Activated CD8-positive, alpha-beta T cell treated with anti-CD3 and anti-CD28 coated beads for 36 hours (primary cell): ENCODE data around the gene ARHGAP26. TPM values are rescaled to one million over a fixed set of nuclear protein-coding genes. Genes with fewer than 3 reads are reported as not detected.
A peak's percentile ranks its signal among the peaks of the same experiment; 100 is the strongest.
"Not testable (repeated sequence)": the region's sequence is repeated elsewhere in the genome, so short reads cannot be mapped to it uniquely, and the experiment has no call there.

ENCODE experiments used
- ATAC-seq: fragments of 200-7000 bp; cut with Tn5 transposase; one replicate; pipeline ENCODE4 v1.10.0; 2021; ENCODE audit warnings: mild to moderate bottlenecking, moderate library complexity
- CTCF ChIA-PET: fragments of 350-600 bp; sonication (Branson Sonifier 250); formaldehyde crosslinking; loops from one replicate; lab custom pipeline; 2021; ENCODE audit warnings: antibody characterized with exemption; lab: Charles Lee
- POLR2A ChIA-PET: fragments of 350-600 bp; sonication (Branson Sonifier 250); formaldehyde crosslinking; loops from one replicate; lab custom pipeline; 2021; ENCODE audit warnings: antibody characterized with exemption; lab: Charles Lee
- DNase-seq: peaks from one replicate; pipeline ENCODE4 v3.0.0-alpha.2; 2020
- H3K27ac Mint-ChIP-seq: one replicate; pipeline ENCODE4 v1.8.0; 2021; ENCODE audit warnings: mild to moderate bottlenecking, mixed read lengths
- H3K27me3 Mint-ChIP-seq: one replicate; pipeline ENCODE4 v1.8.0; 2021; ENCODE audit warnings: mixed read lengths
- H3K36me3 Mint-ChIP-seq: one replicate; pipeline ENCODE4 v1.8.0; 2021; ENCODE audit warnings: low read depth, mixed read lengths
- H3K4me1 Mint-ChIP-seq: one replicate; pipeline ENCODE4 v1.8.0; 2021; ENCODE audit warnings: low read depth, mixed read lengths
- H3K4me3 Mint-ChIP-seq: one replicate; pipeline ENCODE4 v1.8.0; 2021; ENCODE audit warnings: mild to moderate bottlenecking, moderate library complexity, mixed read lengths
- H3K9me3 Mint-ChIP-seq: one replicate; pipeline ENCODE4 v1.8.0; 2021; ENCODE audit warnings: mixed read lengths
- CTCF ChIP-seq: fragments of 200-600 bp; IDR thresholded peaks from one replicate; pipeline ENCODE4 v1.8.0; 2022; ENCODE audit warnings: antibody characterized with exemption, mild to moderate bottlenecking
- intact Hi-C: fragments of 100-400 bp; cut with micrococcal nuclease; formaldehyde crosslinking; loops from one replicate; pipeline ENCODE4 v1.10.0; 2022
- total RNA-seq, 2 experiments: library from RNA; stranded (reverse); gene quantifications; one replicate each; pipeline ENCODE4 v1.2.3, GENCODE V29; 2021

Gene ARHGAP26
- total RNA-seq, 2 experiments from 2014 or later, result 12.7 to 18.0 TPM

- intact Hi-C loops, H3K9me3 Mint-ChIP-seq, POLR2A ChIA-PET, H3K4me3 Mint-ChIP-seq, H3K36me3 Mint-ChIP-seq, H3K27ac Mint-ChIP-seq, ATAC-seq, H3K27me3 Mint-ChIP-seq: not testable (repeated sequence)
- CTCF ChIA-PET, result interaction anchor here (0.6 to 1.5 kb wide), 4 partner anchors 10 to 40 kb away, joined by 3 to 4 read pairs (median 4); no protein-coding TSS in a partner anchor
- peak; percentile 56 for DNase-seq
- TF ChIP-seq CTCF, result peak; percentile 53
- peaks cover 20% of the 10 kb centered on the region for H3K4me1 Mint-ChIP-seq
Measured at GRCh38 chr5:142965258-142966120, 195.3 kb downstream of the ARHGAP26 start.

- ChIA-PET CTCF (interaction anchor here (0.6 to 1.3 kb wide), 3 partner anchors 10 to 40 kb away, joined by 3 to 4 read pairs (median 3); no protein-coding TSS in a partner anchor), POLR2A (no interaction called here)
- Mint-ChIP-seq H3K36me3 (peaks cover 8% of the 10 kb centered on the region), H3K4me3 (no peak overlapping the region), H3K9me3 (peaks cover 2% of the 10 kb centered on the region), H3K4me1 (peaks cover 26% of the 10 kb centered on the region), H3K27ac (no peak overlapping the region), H3K27me3 (no peaks in the 10 kb centered on the region)
- intact Hi-C loops, result no loop called here
- DNase-seq (no peak), ATAC-seq (no peak)
- TF ChIP-seq CTCF, result no peak
Measured at GRCh38 chr5:142966121-142966420, 195.9 kb downstream of the ARHGAP26 start.

GRCh38 chr5:142969186-142969585, 199.0 kb downstream of the ARHGAP26 start:
- H3K36me3 Mint-ChIP-seq, result peaks cover 5% of the 10 kb centered on the region
- TF ChIP-seq CTCF, result no peak
- DNase-seq, result no peak
- ChIA-PET POLR2A (interaction anchor here (1.5 kb wide), 1 partner anchor 34 kb away, joined by 5 read pairs; no protein-coding TSS in a partner anchor), CTCF (interaction anchor here (0.9 to 1.2 kb wide), 3 partner anchors 9 to 221 kb away, joined by 3 to 4 read pairs (median 4); no protein-coding TSS in a partner anchor)
- H3K4me1 Mint-ChIP-seq, result peaks cover 47% of the 10 kb centered on the region
- no peaks in the 10 kb centered on the region for H3K9me3 Mint-ChIP-seq
- ATAC-seq, result no peak
- intact Hi-C loops, result no loop called here
- H3K27ac Mint-ChIP-seq, result peak overlapping the region; percentile 78
- no peaks in the 10 kb centered on the region for H3K27me3 Mint-ChIP-seq
- no peak overlapping the region for H3K4me3 Mint-ChIP-seq

GRCh38 chr5:142969624-142970439, 199.7 kb downstream of the ARHGAP26 start:
- Mint-ChIP-seq H3K27ac (peak overlapping the region; percentile 82), H3K36me3 (peaks cover 8% of the 10 kb centered on the region)
- CTCF ChIA-PET, result interaction anchor here (0.9 to 1.2 kb wide), 3 partner anchors 10 to 222 kb away, joined by 3 to 4 read pairs (median 4); no protein-coding TSS in a partner anchor

More at GRCh38 chr5:142969624-142970439, 199.7 kb downstream of the ARHGAP26 start:
- no peaks in the 10 kb centered on the region for H3K9me3 Mint-ChIP-seq
- POLR2A ChIA-PET, result interaction anchor here (1.5 kb wide), 1 partner anchor 33 kb away, joined by 5 read pairs; no protein-coding TSS in a partner anchor
- ATAC-seq (peak; percentile 65), DNase-seq (no peak)
- TF ChIP-seq CTCF, result no peak
- peaks cover 47% of the 10 kb centered on the region for H3K4me1 Mint-ChIP-seq
- no peaks in the 10 kb centered on the region for H3K27me3 Mint-ChIP-seq
- intact Hi-C loops, result no loop called here
- no peak overlapping the region for H3K4me3 Mint-ChIP-seq
